ENCODE measurements around the gene DPF3. TPM values are rescaled to one million over a fixed set of nuclear protein-coding genes. Genes with fewer than 3 reads are reported as not detected.

DPF3 gene
- total and polyA plus RNA-seq, 2 donors (not counting 1 experiment from before 2014, with no cell fraction given): 3.4 to 10.2 TPM

GRCh38 chr14:72614365-72614764 lies 279.5 kb downstream of the DPF3 start:
- H3K9me3 ChIP-seq (ENCODE audit: control extremely low read depth in 1 of 3, control insufficient read depth in 2 of 3, insufficient read depth in 1 of 3, low read length in 2 of 3): peaks cover 0 to 5% (median 0%) of the 10 kb centered on the region in 3 donors
- no CpG with 5 or more reads among the region's 3 CpGs for WGBS (ENCODE audit: insufficient coverage)
- H3K4me3 ChIP-seq (ENCODE audit: control extremely low read depth in 1 of 5, extremely low read depth in 1 of 5, insufficient read depth in 1 of 5, low read depth in 2 of 5, low read length in 4 of 5): no peak overlapping the region
- Mint-ChIP-seq H3K4me1 (peaks cover 4% of the 10 kb centered on the region), H3K27me3 (no peaks in the 10 kb centered on the region), H3K27ac (no peak overlapping the region), H3K9me3 (ENCODE audit: insufficient read depth) (no peaks in the 10 kb centered on the region), H3K4me3 (no peak overlapping the region)
- H3K4me2 ChIP-seq (replicated peaks; ENCODE audit: low read depth, low read length, poor library complexity, severe bottlenecking): no peak overlapping the region
- POLR2A ChIA-PET: no interaction called here
- intact Hi-C loops (cut with micrococcal nuclease): no loop called here
- no peak overlapping the region for H3K9ac ChIP-seq (ENCODE audit: low read length)
- TF ChIP-seq CTCF (IDR thresholded peaks at IDR 0.05) (no peak), EZH2 (IDR thresholded peaks at IDR 0.05; ENCODE audit: borderline replicate concordance, insufficient read depth, low read depth, low read length, poor library complexity, severe bottlenecking) (no peak)
- no peak for ATAC-seq (ENCODE audit: low read depth)
- CTCF ChIA-PET: no interaction called here
- H3K27me3 ChIP-seq (replicated peaks in 1 of 4; ENCODE audit: control extremely low read depth in 1 of 4, control insufficient read depth in 3 of 4, insufficient read depth in 4 of 4, low read length in 3 of 4): peaks cover 0 to 4% (median 0%) of the 10 kb centered on the region in 4 experiments
- H2AFZ ChIP-seq (ENCODE audit: insufficient read depth, low read depth, low read length, poor library complexity, severe bottlenecking): no peak overlapping the region
- H3K27ac ChIP-seq (ENCODE audit: low read length in 2 of 2): no peak overlapping the region
- no peaks in the 10 kb centered on the region for H3K79me2 ChIP-seq (ENCODE audit: control insufficient read depth, insufficient read depth, low read length)
- peaks cover 3 to 17% of the 10 kb centered on the region in 2 donors for H3K4me1 ChIP-seq (ENCODE audit: control insufficient read depth in 2 of 2, insufficient read depth in 2 of 2, low read length in 2 of 2)
- H3K36me3 ChIP-seq (replicated peaks in 1 of 2; ENCODE audit: control extremely low read depth in 1 of 2, control insufficient read depth in 1 of 2, extremely low read depth in 1 of 2, insufficient read depth in 2 of 2, low read length in 1 of 2): no peaks in the 10 kb centered on the region
- H4K20me1 ChIP-seq (ENCODE audit: control insufficient read depth, insufficient read depth, low read length, poor library complexity, severe bottlenecking): no peaks in the 10 kb centered on the region
- DNase-seq: no peak

GRCh38 chr14:72613975-72614319 lies 280.0 kb downstream of the DPF3 start:
- H3K27ac Mint-ChIP-seq: no peak overlapping the region
- H3K4me1 Mint-ChIP-seq: peaks cover 4% of the 10 kb centered on the region
- peaks cover 0 to 4% (median under 1%) of the 10 kb centered on the region in 4 experiments for H3K27me3 ChIP-seq (replicated peaks in 1 of 4; ENCODE audit: control extremely low read depth in 1 of 4, control insufficient read depth in 3 of 4, insufficient read depth in 4 of 4, low read length in 3 of 4)
- no peak overlapping the region for H2AFZ ChIP-seq (ENCODE audit: insufficient read depth, low read depth, low read length, poor library complexity, severe bottlenecking)
- CTCF ChIA-PET: no interaction called here
- H3K9me3 ChIP-seq (ENCODE audit: control extremely low read depth in 1 of 3, control insufficient read depth in 2 of 3, insufficient read depth in 1 of 3, low read length in 2 of 3): peaks cover 0 to 5% (median 0%) of the 10 kb centered on the region in 3 donors
- no peaks in the 10 kb centered on the region for H3K36me3 ChIP-seq (replicated peaks in 1 of 2; ENCODE audit: control extremely low read depth in 1 of 2, control insufficient read depth in 1 of 2, extremely low read depth in 1 of 2, insufficient read depth in 2 of 2, low read length in 1 of 2)
- H3K9me3 Mint-ChIP-seq (ENCODE audit: insufficient read depth): no peaks in the 10 kb centered on the region
- H3K4me2 ChIP-seq (replicated peaks; ENCODE audit: low read depth, low read length, poor library complexity, severe bottlenecking): no peak overlapping the region
- no peaks in the 10 kb centered on the region for H3K27me3 Mint-ChIP-seq
- H3K4me1 ChIP-seq (ENCODE audit: control insufficient read depth in 2 of 2, insufficient read depth in 2 of 2, low read length in 2 of 2): peaks cover 3 to 17% of the 10 kb centered on the region in 2 donors
- no peak overlapping the region for H3K27ac ChIP-seq (ENCODE audit: low read length in 2 of 2)
- 86% methylated on average over 1 of the region's 2 CpGs for WGBS (ENCODE audit: insufficient coverage)
- no peak overlapping the region for H3K4me3 Mint-ChIP-seq
- intact Hi-C loops (cut with micrococcal nuclease): no loop called here
- DNase-seq: no peak
- H3K79me2 ChIP-seq (ENCODE audit: control insufficient read depth, insufficient read depth, low read length): no peaks in the 10 kb centered on the region
- H3K4me3 ChIP-seq (ENCODE audit: control extremely low read depth in 1 of 5, extremely low read depth in 1 of 5, insufficient read depth in 1 of 5, low read depth in 2 of 5, low read length in 4 of 5): no peak overlapping the region
- H4K20me1 ChIP-seq (ENCODE audit: control insufficient read depth, insufficient read depth, low read length, poor library complexity, severe bottlenecking): no peaks in the 10 kb centered on the region
- ATAC-seq (ENCODE audit: low read depth): no peak
- no peak for TF ChIP-seq EZH2 (IDR thresholded peaks at IDR 0.05; ENCODE audit: borderline replicate concordance, insufficient read depth, low read depth, low read length, poor library complexity, severe bottlenecking)
- TF ChIP-seq CTCF (IDR thresholded peaks at IDR 0.05): no peak
- no peak overlapping the region for H3K9ac ChIP-seq (ENCODE audit: low read length)
- POLR2A ChIA-PET: no interaction called here

Measured in B cell (primary cell).